ENCODE results near the gene ADGRF3. TPM values are rescaled to one million over a fixed set of nuclear protein-coding genes. Genes with fewer than 3 reads are reported as not detected.
"Not testable (repeated sequence)": the region's sequence is repeated elsewhere in the genome, so short reads cannot be mapped to it uniquely, and the experiment has no call there.

ADGRF3 gene
- total RNA-seq, 1 experiment from 2014 or later: 0.48 TPM

GRCh38 chr2:26330604-26331003 is 16.0 kb downstream of the ADGRF3 start:
- no peak for DNase-seq
- ChIA-PET POLR2A (ENCODE audit: unreplicated experiment) (no interaction called here), CTCF (no interaction called here)
- no peaks in the 10 kb centered on the region for H3K36me3 ChIP-seq (ENCODE audit: low read depth)
- no peaks in the 10 kb centered on the region for H3K9me3 ChIP-seq (ENCODE audit: insufficient read depth, low read depth)
- H3K4me2 ChIP-seq: no peak overlapping the region
- H3K4me1 ChIP-seq (replicated peaks; ENCODE audit: insufficient read depth): peaks cover 5% of the 10 kb centered on the region; the same call in 1 of the 2 replicates
- H3K27me3 ChIP-seq (ENCODE audit: insufficient read depth, low read depth): no peaks in the 10 kb centered on the region
- intact Hi-C loops (cut with micrococcal nuclease; ENCODE audit: unreplicated experiment): loop anchor here (1.0 to 10.0 kb wide), 6 partner anchors 32 to 476 kb away; no protein-coding TSS in a partner anchor
- no peak overlapping the region for H2AFZ ChIP-seq
- H3K4me3 ChIP-seq: no peak overlapping the region
- peaks cover 5% of the 10 kb centered on the region; the same call in 1 of the 2 replicates for H3F3A ChIP-seq (ENCODE audit: insufficient read depth, low read depth)
- BruUV-seq (replicated peaks): no TSS peak
- no peaks in the 10 kb centered on the region for H3K79me2 ChIP-seq (ENCODE audit: low read depth)
- no peak overlapping the region for H3K27ac ChIP-seq
- TF ChIP-seq, protein P1, sequence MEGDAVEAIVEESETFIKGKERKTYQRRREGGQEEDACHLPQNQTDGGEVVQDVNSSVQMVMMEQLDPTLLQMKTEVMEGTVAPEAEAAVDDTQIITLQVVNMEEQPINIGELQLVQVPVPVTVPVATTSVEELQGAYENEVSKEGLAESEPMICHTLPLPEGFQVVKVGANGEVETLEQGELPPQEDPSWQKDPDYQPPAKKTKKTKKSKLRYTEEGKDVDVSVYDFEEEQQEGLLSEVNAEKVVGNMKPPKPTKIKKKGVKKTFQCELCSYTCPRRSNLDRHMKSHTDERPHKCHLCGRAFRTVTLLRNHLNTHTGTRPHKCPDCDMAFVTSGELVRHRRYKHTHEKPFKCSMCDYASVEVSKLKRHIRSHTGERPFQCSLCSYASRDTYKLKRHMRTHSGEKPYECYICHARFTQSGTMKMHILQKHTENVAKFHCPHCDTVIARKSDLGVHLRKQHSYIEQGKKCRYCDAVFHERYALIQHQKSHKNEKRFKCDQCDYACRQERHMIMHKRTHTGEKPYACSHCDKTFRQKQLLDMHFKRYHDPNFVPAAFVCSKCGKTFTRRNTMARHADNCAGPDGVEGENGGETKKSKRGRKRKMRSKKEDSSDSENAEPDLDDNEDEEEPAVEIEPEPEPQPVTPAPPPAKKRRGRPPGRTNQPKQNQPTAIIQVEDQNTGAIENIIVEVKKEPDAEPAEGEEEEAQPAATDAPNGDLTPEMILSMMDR (conservative IDR thresholded peaks at IDR 0.05): no peak
- TF ChIP-seq EZH2 (IDR thresholded peaks at IDR 0.05; ENCODE audit: low read depth): no peak
- no peaks in the 10 kb centered on the region for H4K20me1 ChIP-seq (ENCODE audit: insufficient read depth)
- no peaks in the 10 kb centered on the region for H3K9me2 ChIP-seq (ENCODE audit: insufficient read depth)

GRCh38 chr2:26330114-26330549 is 16.5 kb downstream of the ADGRF3 start:
- TF ChIP-seq, protein P1 (conservative IDR thresholded peaks at IDR 0.05): peak; percentile 92
- no peak for TF ChIP-seq EZH2 (IDR thresholded peaks at IDR 0.05; ENCODE audit: low read depth)
- POLR2A ChIA-PET (ENCODE audit: unreplicated experiment): no interaction called here

GRCh38 chr2:26329083-26329482 is 17.5 kb downstream of the ADGRF3 start:
- H3K4me1 ChIP-seq (replicated peaks; ENCODE audit: insufficient read depth); CTCF ChIA-PET; H4K20me1 ChIP-seq (ENCODE audit: insufficient read depth); H3K9me2 ChIP-seq (ENCODE audit: insufficient read depth); H3K4me3 ChIP-seq; H3K36me3 ChIP-seq (ENCODE audit: low read depth); DNase-seq; H2AFZ ChIP-seq; H3K27ac ChIP-seq; H3K27me3 ChIP-seq (ENCODE audit: insufficient read depth, low read depth); BruUV-seq (replicated peaks); H3F3A ChIP-seq (ENCODE audit: insufficient read depth, low read depth); H3K4me2 ChIP-seq; intact Hi-C loops (cut with micrococcal nuclease; ENCODE audit: unreplicated experiment); H3K79me2 ChIP-seq (ENCODE audit: low read depth); POLR2A ChIA-PET (ENCODE audit: unreplicated experiment); H3K9me3 ChIP-seq (ENCODE audit: insufficient read depth, low read depth): not testable (repeated sequence)

More at GRCh38 chr2:26330114-26330549, 16.5 kb downstream of the ADGRF3 start:
- no peaks in the 10 kb centered on the region for H3K36me3 ChIP-seq (ENCODE audit: low read depth)
- H3K4me1 ChIP-seq (replicated peaks; ENCODE audit: insufficient read depth): peaks cover 5% of the 10 kb centered on the region; the same call in 1 of the 2 replicates
- CTCF ChIA-PET: no interaction called here
- H3K27ac ChIP-seq: no peak overlapping the region
- intact Hi-C loops (cut with micrococcal nuclease; ENCODE audit: unreplicated experiment): loop anchor here (1.0 to 10.0 kb wide), 6 partner anchors 31 to 475 kb away; no protein-coding TSS in a partner anchor
- no peaks in the 10 kb centered on the region for H3K27me3 ChIP-seq (ENCODE audit: insufficient read depth, low read depth)
- H3K9me3 ChIP-seq (ENCODE audit: insufficient read depth, low read depth): no peaks in the 10 kb centered on the region
- peaks cover 5% of the 10 kb centered on the region; the same call in 1 of the 2 replicates for H3F3A ChIP-seq (ENCODE audit: insufficient read depth, low read depth)
- H3K4me2 ChIP-seq: no peak overlapping the region
- no TSS peak for BruUV-seq (replicated peaks)
- peak; percentile 70 to 80 for DNase-seq
- H3K9me2 ChIP-seq (ENCODE audit: insufficient read depth): no peaks in the 10 kb centered on the region
- no peak overlapping the region for H3K4me3 ChIP-seq
- H3K79me2 ChIP-seq (ENCODE audit: low read depth): no peaks in the 10 kb centered on the region
- H4K20me1 ChIP-seq (ENCODE audit: insufficient read depth): no peaks in the 10 kb centered on the region
- H2AFZ ChIP-seq: no peak overlapping the region
